GM21381 (cell line): ENCODE data around the gene SART1.
"Not testable (repeated sequence)": the region's sequence is repeated elsewhere in the genome, so short reads cannot be mapped to it uniquely, and the experiment has no call there.

Experiments used
- ATAC-seq: cut with Tn5 transposase; IDR thresholded peaks from one replicate; pipeline ENCODE4 v1.9.1; 2021; ENCODE audit warnings: mild to moderate bottlenecking, moderate library complexity; ENCODE audit not compliant: unreplicated experiment

The SART1 gene

DNA sequence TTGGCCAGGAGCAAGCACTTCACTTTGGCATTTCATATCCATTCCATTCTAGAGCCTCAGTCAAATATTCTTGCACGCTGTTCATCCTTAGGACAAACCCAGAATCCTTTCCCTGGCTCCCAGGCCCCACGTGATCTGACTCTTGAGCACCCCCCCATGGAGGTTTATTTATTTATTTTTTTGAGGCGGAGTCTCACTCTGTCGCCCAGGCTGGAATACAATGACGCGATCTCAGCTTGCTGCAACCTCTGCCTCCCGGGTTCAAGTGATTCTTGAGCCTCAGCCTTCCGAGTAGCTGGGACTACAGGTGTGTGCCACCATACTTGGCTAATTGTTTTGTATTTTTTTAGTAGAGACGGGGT is 29.0 kb upstream of the SART1 start:
- ATAC-seq = no peak

DNA sequence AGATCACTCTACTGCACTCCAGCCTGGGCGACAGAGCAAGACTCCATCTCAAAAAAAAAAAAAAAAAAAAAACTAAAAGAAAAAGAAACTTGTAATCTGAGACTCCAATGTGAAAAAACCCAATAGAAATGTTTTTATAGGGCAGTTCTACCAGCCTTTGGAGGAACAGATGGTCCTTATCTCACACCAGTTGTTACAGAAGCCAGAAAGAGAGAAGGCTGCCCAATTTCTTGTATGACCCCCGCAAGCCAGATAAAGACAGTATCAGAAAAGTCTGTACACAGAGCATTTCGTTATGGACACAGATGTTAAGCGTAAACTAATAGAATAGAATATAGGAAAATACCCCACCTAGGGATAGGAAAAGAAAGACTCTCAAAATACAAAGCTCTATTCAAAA is 27.5 kb upstream of the SART1 start:
- ATAC-seq = no peak

DNA sequence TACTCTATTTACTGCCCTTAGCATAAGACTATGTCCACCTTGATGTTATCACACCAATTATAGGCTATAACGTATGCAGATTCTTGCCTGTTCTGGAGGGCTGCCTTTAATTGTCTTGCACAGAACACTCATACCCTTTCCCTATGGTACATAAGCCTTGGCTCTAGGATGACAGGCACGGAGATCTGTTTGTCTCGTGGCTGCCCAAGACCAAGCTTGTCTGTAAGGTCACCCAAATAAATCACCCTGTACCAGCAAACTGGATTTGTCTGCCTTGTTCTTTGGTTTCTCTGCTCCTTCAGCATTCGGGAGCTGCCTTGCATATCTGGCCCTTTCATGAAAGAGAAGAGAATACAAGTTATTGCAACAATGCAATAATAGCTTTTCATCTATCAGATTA is 23.8 kb upstream of the SART1 start:
- ATAC-seq = no peak

DNA sequence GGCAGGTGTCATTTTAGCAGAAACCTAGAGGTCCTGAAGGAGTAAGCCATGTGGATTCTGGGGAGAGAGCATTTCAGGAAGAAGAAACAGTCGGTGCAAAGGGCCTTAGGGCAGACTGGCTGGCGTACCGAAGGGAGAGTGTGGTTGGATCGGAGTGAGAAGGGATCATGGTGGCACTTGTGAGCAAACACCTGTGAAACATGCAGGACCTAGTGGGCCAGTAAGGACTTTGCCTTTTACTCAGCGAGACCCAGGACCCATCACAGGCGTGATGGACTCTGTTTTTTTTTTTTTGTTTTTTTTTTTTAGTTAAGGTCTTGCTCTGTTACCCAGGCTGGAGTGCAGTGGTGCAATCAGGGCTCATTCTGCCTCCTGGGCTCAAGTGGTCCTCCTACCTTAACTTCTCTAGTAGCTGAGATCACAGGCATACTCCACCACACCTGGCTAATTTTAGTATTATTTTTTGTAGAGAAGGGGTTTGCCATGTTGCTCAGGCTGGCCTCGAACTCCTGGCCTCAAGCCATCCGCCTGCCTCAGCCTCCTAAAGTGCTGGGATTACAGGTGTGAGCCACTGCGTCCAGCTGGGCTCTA is 19.7 kb upstream of the SART1 start:
- no peak for ATAC-seq

DNA sequence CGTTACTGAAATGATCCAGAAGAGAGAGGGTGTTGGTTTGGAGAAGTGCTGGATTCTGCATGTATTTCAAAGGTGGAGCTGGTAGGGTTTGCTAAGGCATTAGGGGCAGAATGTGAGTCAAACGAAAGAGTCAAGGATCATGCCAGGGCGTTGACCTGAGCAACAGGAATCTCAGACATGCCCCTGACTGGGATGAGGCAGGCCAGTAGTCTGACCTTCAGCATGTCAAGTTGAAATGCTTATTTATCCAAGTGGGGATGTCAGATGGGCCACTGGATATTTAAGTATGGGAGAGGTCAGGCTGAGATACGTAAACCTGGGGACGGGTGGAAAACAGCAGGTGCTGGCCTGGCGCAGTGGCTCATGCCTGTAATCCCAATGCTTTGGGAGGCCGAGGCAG is 19.0 kb upstream of the SART1 start:
- ATAC-seq = no peak

DNA sequence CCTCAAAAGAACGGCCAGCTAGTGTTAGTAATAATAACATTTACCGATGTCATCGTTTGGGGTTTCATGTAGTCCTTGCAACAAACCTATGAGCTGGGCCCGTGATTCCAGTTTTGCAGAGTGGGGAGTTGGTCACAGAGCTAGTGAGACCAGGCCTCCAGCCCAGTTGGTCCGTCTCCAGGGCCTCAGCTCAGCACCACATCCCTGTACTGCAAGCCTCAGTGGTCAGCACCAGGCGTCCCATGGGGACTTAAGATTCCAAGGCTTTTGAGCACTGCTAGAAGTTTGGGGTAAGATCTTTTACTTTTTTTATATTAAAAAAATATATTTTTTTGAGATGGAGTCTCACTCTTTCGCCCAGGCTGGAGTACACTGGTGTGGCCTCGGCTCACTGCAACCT is 17.3 kb upstream of the SART1 start:
- no peak for ATAC-seq

DNA sequence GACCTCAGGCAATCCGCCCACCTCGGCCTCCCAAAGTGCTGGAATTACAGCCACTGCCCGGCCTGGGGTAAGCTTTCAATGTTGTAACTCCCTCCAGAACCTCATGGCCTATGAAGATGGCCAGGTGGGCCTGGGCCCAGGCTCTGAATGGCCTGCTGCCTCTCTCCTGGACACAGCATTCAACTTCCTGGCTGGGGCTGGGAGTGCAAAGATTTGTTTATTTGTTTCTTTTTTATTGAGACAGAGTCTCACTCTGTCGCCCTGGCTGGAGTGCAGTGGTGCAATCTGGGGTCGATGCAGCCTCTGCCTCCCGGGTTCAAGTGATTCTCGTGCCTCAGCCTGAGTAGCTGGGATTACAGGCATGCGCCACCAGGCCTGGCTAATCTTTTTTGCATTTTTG is 16.8 kb upstream of the SART1 start:
- ATAC-seq = no peak

DNA sequence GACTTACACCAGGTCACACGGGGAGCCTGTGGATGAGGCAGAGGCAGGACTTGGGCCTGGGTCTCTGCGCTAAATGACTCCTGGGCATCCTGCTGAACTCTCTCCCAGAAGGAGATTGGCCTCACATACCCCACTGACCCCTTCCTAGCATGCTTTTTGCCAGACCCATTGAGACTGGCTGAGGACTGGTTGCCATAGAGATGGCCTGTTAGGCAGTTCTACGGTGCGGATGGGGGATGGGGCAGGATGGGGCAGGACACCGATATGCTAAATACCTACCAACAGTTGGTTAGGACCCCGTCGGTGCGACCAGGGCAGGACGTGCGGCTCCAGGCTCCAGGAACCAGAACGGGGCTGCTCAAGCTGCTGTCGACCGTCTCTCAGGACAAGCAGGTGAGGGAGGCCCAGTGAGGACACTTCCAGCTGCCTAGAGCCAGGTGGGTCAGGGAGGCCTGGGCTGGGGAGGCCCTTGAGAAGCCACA is 16.1 kb upstream of the SART1 start, which contains the start of gene TSGA10IP:
Gene TSGA10IP (plus strand): TSS at position 51 of the 482 bp plus-strand sequence. CDS start 196 bp downstream, at position 247.
- no peak for ATAC-seq

DNA sequence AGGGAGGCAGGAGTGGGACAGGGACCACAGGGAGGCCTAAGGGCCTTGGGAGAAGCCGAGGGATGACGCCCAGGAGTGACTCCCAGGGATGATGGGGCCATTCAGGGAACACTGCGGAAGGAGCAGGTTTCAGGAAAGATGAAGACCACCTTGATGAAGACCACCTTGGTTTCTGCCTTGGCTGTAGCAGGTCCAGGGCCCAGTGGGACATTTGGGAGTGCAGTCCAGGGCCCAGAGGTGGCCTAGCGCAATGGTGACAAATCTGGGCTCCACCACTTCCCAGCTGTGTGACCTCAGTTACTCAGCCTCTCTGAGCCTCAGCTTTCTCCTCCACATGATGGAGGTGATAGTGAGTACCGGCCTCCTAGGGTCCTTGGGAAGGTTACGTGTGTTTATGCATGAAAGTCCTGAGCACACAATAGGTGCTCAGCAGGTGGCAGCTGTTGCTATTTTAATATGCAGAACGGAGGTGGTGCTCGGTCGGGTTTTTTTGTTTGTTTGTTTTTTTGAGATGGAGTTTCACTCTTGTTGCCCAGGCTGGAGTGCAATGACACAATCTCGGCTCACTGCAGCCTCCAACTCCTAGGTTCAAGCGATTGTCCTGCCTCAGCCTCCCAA is 15.5 kb upstream of the SART1 start:
- ATAC-seq = no peak

DNA sequence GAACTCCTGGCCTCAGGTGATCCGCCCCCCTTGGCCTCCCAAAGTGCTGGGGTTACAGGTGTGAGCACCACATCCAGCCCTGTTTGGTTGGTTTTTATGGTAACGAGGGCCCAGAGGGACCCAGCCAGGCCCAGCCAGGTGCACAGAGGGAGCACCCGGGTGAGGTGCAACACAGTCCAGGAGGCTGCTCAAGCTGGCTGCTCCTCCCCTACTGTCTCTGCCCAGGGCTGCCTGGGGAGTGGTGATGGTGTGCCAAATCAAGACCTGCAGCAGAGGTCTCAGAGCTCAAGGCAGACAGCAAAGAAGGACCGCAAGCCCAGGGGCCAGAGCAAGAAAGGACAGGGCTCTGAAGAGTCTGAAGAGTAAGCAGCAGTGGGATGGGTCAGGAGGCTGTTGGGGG is 14.9 kb upstream of the SART1 start:
- no peak for ATAC-seq

DNA sequence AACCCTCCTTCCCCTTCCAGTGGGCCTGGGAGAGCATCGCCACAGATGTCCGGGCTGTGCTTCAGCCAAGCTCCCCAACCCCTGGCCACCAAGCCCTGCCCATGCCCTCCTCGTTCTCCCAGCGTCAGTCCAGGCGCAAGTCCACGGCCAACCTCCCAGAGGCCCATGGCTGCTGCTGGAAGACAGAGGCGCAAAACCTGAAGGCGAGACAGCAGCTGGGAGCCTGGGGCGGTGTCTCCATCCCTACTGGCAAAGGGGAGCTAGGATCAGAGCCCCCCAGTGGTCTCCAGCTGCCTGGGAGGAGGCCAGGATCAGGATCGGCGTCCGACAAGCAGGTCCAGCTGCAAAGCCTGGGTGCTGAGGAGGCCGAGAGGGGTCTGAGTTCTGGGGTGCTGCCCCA is 14.4 kb upstream of the SART1 start:
- ATAC-seq = no peak

DNA sequence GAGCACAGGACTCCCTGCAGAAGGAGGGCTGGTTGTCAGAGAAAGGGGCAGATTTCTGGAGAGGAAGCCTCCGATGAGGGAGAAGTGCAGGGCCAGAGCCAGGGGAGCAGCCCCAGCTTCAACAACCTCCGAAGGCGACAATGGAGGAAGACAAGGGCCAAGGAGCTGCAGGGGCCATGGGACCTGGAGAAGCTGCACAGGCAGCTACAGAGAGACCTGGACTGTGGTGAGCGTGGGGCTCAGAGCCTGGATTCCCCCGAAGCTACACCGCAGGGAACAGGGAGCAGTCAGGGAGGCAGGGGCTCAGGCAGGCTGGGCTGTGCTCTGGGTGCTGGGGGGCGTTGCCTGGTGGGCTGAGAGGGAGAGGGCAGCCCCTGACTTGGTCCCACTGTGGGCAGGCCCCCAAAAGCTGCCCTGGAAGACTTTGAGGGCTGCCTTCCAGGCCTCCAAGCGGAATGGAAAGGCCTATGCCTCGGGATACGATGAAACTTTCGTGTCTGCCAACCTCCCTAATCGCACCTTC is 13.9 kb upstream of the SART1 start:
- ATAC-seq = no peak

DNA sequence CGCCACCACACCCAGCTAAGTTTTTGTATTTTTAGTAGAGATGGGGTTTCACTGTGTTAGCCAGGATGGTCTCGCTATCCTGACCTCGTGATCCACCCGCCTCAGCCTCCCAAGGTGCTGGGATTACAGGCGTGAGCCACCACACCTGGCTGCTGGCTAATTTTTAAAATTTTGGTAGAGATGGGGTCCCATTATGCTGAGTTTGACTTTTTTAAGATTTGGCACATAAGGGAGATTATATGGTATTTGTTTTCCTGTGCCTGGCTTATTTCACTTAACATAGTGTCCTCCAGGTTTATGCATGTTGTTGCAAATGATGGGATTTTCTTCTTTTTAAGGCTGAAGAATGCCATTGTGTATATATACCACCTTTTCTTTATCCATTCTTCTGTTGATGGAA is 10.8 kb upstream of the SART1 start:
- ATAC-seq = not testable (repeated sequence)

DNA sequence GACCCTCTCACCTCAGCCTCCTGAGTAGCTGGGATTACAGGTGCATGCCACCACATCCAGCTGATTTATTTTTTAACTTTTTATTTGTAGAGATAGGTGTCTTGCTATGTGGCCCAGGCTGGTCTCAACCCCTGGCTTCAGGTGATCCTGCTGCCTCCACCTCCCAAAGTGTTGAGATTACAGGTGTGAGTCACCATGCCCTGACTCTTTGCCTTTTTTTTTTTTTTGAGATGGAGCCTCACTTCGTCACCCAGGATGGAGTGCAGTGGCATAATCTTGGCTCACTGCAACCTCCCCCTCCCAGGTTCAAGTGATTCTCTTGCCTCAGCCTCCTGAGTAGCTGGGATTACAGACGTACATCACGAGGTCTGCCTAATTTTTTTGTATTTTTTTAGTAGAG is 9.9 kb upstream of the SART1 start:
- ATAC-seq = not testable (repeated sequence)

DNA sequence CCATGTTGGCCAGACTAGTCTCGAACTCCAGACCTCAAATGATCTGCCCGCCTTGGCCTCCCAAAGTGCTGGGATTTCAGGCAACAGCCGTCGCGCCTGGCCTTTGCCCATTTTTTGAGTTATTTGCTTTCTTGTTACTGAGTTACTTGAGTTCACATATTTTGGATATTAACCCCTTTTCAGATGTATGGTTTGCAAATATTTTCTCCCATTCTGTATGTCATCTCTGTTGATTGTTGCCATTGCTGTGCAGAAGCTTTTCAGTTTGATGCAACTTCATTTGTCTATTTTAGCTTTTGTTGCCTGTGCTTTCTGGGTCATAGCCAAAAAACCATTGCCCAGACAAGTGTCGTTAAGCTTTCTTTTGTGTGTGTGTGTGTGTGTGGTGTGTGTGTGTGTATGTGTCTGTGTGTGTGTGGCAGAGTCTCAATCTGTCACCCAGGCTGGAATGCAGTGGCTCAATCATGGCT is 9.4 kb upstream of the SART1 start:
- ATAC-seq = no peak

DNA sequence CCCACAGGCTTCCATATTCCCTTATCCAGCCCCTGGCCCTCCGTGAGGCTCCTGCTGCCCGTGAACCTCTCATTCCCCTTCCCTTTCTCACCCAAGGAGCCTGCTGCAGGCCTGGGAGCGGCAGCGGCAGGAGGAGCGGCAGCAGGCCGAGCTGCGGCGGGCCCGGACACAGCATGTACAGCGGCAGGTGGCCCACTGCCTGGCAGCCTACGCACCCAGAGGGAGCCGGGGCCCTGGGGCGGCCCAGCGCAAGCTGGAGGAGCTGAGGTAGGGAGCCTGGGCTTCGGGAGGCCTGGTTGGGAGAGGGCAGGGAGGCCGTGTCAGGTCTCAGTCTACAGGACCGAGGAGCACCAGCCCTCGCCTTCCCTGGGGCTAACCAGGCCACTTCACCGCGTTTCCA is 8.1 kb upstream of the SART1 start:
- ATAC-seq = no peak

DNA sequence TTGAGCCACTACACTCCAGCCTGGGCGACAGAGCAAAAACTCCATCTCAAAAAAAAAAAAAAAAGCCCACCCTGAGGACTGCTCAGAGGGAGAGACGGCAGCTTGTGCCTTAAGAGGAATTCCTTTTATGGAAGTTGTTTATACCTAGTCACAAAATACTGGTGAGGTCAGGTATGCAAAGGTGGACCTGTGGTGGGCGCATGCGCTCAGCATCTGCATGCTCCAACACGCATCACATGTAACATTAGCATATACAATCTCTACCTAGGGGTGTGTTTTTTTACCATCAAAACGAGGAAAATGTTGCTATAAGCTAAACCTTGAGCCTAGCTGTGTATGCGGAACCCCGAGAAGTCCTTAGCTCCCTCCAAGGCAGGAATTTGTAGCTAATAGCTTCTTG is 6.8 kb upstream of the SART1 start:
- ATAC-seq = no peak

DNA sequence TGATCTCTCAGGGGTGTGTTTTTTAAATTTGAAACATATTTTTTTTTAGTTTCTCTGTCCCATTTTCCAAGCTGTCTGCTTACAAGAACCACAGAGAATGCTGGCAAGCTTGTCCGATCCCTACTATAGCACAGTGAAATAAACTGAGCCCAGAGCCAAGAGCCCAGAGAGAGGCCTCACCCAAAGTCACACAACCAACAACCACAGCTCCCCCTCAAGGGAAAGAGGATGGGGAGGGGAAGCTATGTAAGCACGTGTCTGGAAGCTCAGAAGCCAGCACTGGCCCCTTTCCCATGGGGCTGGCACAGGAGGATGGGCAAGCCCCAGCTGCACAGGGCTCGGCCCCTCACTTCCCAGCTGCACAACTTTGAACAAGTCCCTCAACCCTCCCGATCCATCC is 3.2 kb upstream of the SART1 start:
- no peak for ATAC-seq

DNA sequence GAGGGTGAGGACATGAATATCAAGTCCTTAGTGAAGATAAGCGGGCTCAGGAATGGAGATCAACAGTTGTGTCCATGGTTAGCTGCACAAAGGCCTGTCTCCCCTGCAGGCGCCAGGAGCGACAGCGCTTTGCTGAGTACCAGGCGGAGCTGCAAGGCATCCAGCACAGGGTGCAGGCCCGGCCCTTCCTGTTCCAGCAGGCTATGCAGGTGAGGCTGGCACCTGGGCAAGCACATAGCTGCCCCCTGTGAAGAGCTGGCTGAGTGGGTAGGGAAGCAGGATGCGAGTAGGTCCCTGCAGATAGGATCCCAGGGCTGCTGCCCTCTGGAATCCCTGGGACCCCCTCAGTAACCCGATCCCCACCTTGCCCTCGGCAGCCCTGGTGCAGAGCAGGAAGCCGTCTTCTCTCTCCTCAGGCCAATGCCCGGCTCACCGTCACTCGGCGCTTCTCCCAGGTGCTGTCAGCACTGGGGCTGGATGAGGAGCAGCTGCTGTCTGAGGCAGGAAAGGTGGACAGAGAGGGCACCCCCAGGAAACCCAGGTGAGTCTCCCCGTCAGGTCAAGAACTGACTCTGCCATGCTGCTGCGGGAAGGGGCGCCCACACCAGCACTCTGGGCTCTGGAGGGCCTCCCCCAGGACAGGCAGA is 2.6 kb upstream of the SART1 start:
- ATAC-seq = no peak

DNA sequence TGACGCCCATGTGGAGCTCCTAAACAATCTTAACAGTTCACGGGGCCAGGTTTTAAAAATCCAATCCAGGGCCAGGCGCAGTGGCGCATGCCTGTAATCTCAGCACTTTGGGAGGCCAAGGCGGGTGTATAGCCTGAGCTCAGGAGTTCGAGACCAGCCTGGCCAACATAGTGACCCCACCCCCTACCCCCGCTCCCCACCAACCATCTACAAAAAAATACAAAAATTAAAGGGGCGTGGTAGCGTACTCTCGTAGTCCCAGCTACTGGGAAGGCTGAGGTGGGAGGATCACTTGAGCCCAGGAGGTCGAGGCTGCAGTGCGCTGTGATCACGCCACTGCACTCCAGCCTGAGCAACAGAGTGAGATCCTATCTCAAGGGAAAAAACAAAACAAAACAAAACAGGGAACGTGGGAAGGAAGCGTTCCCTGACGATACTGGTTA is 689 bp upstream of the SART1 start:
- no peak for ATAC-seq

DNA sequence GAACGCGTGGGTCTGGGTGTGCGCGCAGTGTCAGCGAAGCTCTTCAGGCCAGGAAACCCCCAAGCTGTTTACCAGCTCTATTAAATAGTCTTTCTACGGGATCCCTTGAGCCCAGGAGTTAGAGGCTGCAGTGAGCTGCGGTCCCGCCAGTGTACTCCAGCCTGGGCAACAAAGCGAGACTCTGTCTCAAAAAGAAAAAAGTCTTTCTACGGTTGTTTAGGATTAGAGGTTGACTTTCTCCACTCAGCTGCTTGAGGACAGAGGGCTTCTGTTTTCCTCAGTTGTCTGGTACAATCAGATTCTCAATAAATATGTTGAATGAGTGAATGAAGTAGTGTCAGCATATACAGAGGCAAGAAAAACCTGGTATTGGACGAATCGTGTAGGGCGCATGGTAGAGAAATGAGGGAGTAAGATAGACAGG is 619 bp downstream of the SART1 start:
- no peak for ATAC-seq

DNA sequence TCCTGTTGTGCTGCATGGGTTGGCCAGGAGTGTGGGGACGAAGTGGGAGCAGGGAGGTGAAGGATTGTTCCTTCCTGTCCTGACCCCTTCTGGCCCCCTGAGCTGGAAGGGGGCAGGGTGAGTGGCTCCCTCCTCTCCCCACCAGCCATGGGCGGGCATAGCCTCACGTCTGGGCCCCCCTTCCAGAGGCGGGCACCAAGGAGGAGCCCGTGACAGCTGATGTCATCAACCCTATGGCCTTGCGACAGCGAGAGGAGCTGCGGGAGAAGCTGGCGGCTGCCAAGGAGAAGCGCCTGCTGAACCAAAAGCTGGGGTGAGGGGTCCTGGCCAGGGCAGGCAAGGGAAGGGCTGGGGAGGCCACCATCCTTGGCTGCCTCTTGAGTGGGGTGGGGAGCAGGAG is 3.4 kb downstream of the SART1 start:
- ATAC-seq = no peak
